GM10248 (cell line): Measurements from ENCODE around the gene KIF12.

Experiments
- CTCF ChIA-PET: fragments of 300-600 bp; sonication (Branson Sonifier 250); formaldehyde crosslinking; extraction: SDS; loops from one replicate; lab custom pipeline; 2021; ENCODE audit warnings: antibody characterized with exemption; lab: Yijun Ruan, JAX
- POLR2A ChIA-PET: fragments of 350-650 bp; sonication (Branson Sonifier 250); formaldehyde crosslinking; extraction: SDS; loops from one replicate; lab custom pipeline; 2020; ENCODE audit warnings: antibody characterized with exemption; lab: Yijun Ruan, JAX
- DNase-seq: peaks from one replicate; pipeline ENCODE4 v3.0.0; 2012; ENCODE audit errors: extremely low spot score
- TF ChIP-seq, protein P1 (sequence below): IDR thresholded peaks from 2 replicates; pipeline ENCODE4 v1.5.1; 2012; ENCODE audit warnings: mild to moderate bottlenecking, low read depth; ENCODE audit errors: extremely low read depth, missing control alignments, control extremely low read depth

Gene KIF12

DNA sequence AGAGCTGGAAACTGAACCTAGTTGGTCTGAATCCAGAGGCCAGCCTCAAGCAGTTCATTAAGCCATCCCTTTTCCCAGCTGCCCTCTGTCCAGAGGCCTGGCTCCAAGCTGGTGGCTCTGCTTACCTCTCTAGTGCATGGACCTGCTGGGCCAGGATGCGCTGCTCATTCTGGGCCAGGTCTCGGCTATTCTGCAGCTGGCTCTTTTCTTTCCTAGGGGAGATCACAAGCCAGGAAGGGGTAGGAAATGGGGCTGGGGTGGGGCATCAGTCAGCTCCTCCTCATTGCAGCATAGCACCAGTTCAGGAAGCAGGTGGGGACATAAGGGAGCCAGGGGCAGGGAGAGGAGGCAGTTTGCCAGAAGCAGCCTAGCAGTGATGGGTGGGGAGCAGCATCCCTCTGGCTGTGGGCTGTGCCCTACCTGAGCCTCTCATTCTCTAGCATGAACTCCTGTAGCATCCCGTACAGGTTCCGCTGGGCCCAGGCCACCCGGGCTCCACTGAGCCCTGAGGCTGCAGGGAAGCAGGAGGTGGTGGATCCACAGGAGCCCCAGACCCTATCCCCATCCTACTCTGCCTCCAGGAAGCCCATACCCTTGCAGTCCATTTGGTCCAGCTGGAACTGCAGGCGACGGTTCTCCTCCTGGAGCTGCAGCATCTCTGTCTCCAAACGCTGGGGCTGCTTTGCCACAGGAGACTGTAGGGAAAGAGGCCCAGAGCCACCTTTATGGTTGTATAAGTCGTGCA, 5.2 kb downstream of the KIF12 start:
- POLR2A ChIA-PET = no interaction called here
- CTCF ChIA-PET = interaction anchor here (1.5 to 5.8 kb wide), 2 partner anchors 11 to 197 kb away, joined by 7 to 48 read pairs; no protein-coding TSS in a partner anchor
- TF ChIP-seq, protein P1, sequence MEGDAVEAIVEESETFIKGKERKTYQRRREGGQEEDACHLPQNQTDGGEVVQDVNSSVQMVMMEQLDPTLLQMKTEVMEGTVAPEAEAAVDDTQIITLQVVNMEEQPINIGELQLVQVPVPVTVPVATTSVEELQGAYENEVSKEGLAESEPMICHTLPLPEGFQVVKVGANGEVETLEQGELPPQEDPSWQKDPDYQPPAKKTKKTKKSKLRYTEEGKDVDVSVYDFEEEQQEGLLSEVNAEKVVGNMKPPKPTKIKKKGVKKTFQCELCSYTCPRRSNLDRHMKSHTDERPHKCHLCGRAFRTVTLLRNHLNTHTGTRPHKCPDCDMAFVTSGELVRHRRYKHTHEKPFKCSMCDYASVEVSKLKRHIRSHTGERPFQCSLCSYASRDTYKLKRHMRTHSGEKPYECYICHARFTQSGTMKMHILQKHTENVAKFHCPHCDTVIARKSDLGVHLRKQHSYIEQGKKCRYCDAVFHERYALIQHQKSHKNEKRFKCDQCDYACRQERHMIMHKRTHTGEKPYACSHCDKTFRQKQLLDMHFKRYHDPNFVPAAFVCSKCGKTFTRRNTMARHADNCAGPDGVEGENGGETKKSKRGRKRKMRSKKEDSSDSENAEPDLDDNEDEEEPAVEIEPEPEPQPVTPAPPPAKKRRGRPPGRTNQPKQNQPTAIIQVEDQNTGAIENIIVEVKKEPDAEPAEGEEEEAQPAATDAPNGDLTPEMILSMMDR = no peak
- DNase-seq = no peak

DNA sequence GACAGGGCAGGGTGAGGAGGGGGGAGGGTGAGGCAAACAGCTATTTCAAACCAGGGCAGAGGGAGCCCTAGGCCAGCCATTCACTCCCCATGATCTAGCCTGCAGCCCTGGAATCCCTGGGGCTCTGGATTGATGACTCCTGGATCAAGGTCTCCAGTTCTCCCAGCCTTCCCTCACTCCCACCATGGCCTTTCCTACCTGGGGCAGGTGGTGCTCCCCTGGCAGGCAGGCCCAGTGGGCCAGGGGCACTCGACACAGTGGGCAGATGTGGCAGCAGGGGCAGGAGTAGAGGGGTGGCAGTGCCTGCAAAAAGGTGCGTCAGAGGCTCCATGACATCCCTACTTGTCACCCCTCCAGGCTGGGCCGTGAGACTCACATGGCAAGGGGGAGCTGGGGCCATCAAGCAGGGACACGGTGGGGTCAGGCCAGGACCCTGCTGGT, 6.0 kb downstream of the KIF12 start:
- DNase-seq = no peak
- TF ChIP-seq, protein P1 = no peak
- ChIA-PET POLR2A (no interaction called here), CTCF (interaction anchor here (1.0 to 5.8 kb wide), 3 partner anchors 10 to 198 kb away, joined by 3 to 48 read pairs (median 7); partner anchors contain the start of gene AMBP)

DNA sequence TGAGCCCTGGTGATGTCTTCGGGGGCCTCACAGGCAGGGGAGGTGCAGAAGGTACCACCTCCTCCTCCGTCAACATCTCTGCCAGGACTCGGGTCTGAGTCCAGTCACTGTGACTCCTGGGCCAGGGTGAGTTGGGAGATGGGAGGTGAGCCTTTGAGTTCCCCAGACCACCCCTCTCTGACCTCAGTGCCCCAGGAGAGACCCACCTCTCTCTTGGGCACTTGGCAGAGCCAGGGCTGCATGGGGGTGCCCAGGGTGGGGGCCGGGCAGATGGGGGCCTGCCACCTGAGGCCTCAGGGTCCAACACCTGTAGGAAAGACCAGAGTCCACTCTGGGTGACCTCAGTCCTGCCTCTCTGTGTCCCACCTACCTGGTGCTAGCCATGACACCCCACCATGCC, 6.8 kb downstream of the KIF12 start:
- ChIA-PET POLR2A (no interaction called here), CTCF (interaction anchor here (1.0 to 5.8 kb wide), 2 partner anchors 9 to 14 kb away, joined by 3 to 48 read pairs; partner anchors contain the start of gene AMBP)
- TF ChIP-seq, protein P1 = no peak
- no peak for DNase-seq

DNA sequence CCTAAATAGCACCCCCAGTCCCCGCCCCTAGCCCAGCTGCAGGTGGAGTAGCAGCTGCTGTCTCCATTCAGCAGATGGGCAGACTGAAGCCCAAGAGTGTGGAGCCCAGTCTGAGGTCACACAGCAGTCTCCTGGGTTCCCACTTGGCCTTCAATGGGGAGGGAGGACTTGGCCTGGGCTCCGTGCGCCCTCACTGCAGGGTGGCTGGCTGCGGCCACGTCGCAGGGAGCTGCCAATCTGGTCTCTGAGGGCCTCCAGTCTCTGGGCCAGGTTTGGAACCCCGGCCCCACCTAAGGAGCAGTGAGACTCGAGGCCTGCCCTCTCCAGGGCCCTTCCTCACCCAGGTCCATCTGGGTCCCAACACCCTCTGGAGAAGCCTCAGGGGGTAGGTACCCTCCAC, 7.4 kb downstream of the KIF12 start:
- ChIA-PET CTCF (interaction anchor here (5.8 kb wide), 1 partner anchor 9 kb away, joined by 48 read pairs; no protein-coding TSS in a partner anchor), POLR2A (no interaction called here)
- TF ChIP-seq, protein P1 = no peak

DNA sequence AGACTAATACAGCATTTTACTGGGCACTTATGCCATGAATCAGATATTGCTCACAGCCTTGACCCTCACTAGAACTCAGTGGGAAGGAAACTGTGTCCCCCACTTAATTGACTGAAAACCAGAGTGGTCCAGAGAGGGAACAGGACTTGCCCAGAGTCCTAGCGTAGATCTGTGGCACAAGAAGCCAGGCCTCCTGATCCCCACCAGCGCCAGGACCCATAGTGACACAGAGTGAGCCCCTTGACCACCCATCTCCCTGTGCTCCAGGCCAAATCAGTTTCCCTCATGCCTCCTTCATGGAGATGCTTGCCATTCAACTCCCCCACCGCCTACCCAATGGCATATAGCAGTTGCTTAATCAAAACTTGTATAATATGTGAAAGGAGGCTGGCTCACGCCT, 8.3 kb downstream of the KIF12 start:
- POLR2A ChIA-PET = no interaction called here
- CTCF ChIA-PET = interaction anchor here (1.2 kb wide), 1 partner anchor 283 kb away, joined by 3 read pairs; no protein-coding TSS in a partner anchor
- TF ChIP-seq, protein P1 = no peak
- DNase-seq = no peak

More for the DNA sequence above, 7.4 kb downstream of the KIF12 start:
- no peak for DNase-seq

DNA sequence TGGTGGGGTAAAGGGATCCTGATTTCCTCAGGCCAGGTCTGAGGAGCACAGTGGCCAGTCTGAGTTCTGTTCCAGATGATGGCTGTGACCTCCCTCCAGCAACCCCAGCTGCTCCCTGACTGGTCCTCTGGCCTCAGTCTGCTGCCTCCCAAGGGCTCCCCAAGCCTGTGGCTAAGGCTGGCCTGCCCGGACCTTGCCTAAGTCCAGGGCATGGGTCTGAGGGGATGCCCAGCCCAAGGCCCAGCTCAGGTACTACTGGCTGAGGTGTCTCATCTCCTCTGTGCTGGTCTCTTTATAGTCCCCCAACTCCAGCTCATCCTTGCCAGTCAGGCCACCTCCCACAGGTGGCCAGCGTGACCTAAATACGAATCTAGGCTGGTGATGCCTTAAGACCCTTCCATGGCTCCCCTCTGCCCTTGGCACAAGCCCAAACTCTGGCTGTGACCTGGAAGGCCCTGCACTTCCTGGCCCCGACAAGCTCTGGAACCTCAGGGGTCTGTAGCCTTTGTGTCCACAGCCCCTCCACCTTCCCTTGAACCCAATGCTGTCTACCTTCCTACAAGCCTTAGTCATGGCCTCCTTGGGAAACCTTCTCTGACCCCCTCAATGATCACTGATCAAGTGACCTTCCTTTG, 9.8 kb downstream of the KIF12 start:
- TF ChIP-seq, protein P1 = no peak
- ChIA-PET POLR2A (no interaction called here), CTCF (interaction anchor here (0.8 to 1.9 kb wide), 4 partner anchors 11 to 281 kb away, joined by 3 to 7 read pairs (median 3); no protein-coding TSS in a partner anchor)
- DNase-seq = no peak
